AML-193 (cell line): Measurements from ENCODE around the gene SCN4A.
A peak's percentile ranks its signal among the peaks of the same experiment; 100 is the strongest.
"Not testable (repeated sequence)": the region's sequence is repeated elsewhere in the genome, so short reads cannot be mapped to it uniquely, and the experiment has no call there.

Experiments used
- DNase-seq, 2 experiments: peaks; one replicate each; lab custom pipeline; 2025; lab: John Stamatoyannopoulos, UW

SCN4A gene

GRCh38 chr17:63972796-63973195 lies at the start of gene SCN4A:
Gene SCN4A (minus strand): TSS chr17:63972918. CDS start chr17:63972841, 77 bp downstream.
- no peak for DNase-seq

GRCh38 chr17:64020056-64020766 lies 47.5 kb upstream of the SCN4A start, which contains the start of gene ICAM2:
Gene ICAM2 (minus strand): TSS chr17:64020633. CDS start chr17:64006691, 13,942 bp downstream.
- DNase-seq: peak; percentile 34 to 52

- DNase-seq: not testable (repeated sequence)
Measured at GRCh38 chr17:64019551-64019961, 46.8 kb upstream of the SCN4A start.

GRCh38 chr17:64017381-64017980 lies 44.8 kb upstream of the SCN4A start:
- DNase-seq: peak; percentile 6 to 48

- DNase-seq: no peak
Measured at GRCh38 chr17:64016974-64017373, 44.3 kb upstream of the SCN4A start.

GRCh38 chr17:64016231-64016784 lies 43.6 kb upstream of the SCN4A start:
- DNase-seq: peak; percentile 22 to 23

GRCh38 chr17:64015447-64015846 lies 42.7 kb upstream of the SCN4A start:
- DNase-seq: no peak

GRCh38 chr17:64009571-64010402 lies 37.1 kb upstream of the SCN4A start:
- peak; percentile 46 to 55 for DNase-seq

GRCh38 chr17:64008830-64009229 lies 36.1 kb upstream of the SCN4A start:
- DNase-seq: no peak

- DNase-seq: no peak
Measured at GRCh38 chr17:64008346-64008745, 35.6 kb upstream of the SCN4A start.

GRCh38 chr17:64007838-64008282 lies 35.1 kb upstream of the SCN4A start:
- no peak for DNase-seq

- not testable (repeated sequence) for DNase-seq
Measured at GRCh38 chr17:64007089-64007837, 34.5 kb upstream of the SCN4A start.

GRCh38 chr17:64006361-64007088 lies 33.8 kb upstream of the SCN4A start:
- DNase-seq: no peak

- DNase-seq: no peak
Measured at GRCh38 chr17:64005734-64006167, 33.0 kb upstream of the SCN4A start.

- DNase-seq: no peak
Measured at GRCh38 chr17:64004903-64005733, 32.4 kb upstream of the SCN4A start.

- no peak for DNase-seq
Measured at GRCh38 chr17:64004218-64004770, 31.6 kb upstream of the SCN4A start.

- no peak for DNase-seq
Measured at GRCh38 chr17:64003526-64004121, 30.9 kb upstream of the SCN4A start.

GRCh38 chr17:64002658-64003525 lies 30.2 kb upstream of the SCN4A start:
- no peak for DNase-seq
